Ishikawa (cell line): ENCODE results near the gene PRR14L.

ENCODE experiments used
- CEBPB ChIP-seq: IDR thresholded peaks from 2 replicates; pipeline ENCODE4 v1.6.1; 2012
- CREB1 ChIP-seq: IDR thresholded peaks from 2 replicates; pipeline ENCODE4 v1.6.1; 2012; ENCODE audit warnings: low read depth
- EGR1 ChIP-seq: IDR thresholded peaks from 2 replicates; pipeline ENCODE4 v1.6.1; 2012
- EP300 ChIP-seq: IDR thresholded peaks from 2 replicates; pipeline ENCODE4 v1.6.1; 2012; ENCODE audit warnings: borderline replicate concordance
- FOXM1 ChIP-seq: IDR thresholded peaks from 2 replicates; pipeline ENCODE4 v1.6.1; 2012; ENCODE audit warnings: low read depth, borderline replicate concordance
- NFIC ChIP-seq: IDR thresholded peaks from 2 replicates; pipeline ENCODE4 v1.6.1; 2012
- RAD21 ChIP-seq: IDR thresholded peaks from 2 replicates; pipeline ENCODE4 v1.6.1; 2012; ENCODE audit warnings: low read depth
- TAF1 ChIP-seq: IDR thresholded peaks from 2 replicates; pipeline ENCODE4 v1.6.1; 2012; ENCODE audit warnings: low read depth, mild to moderate bottlenecking
- TCF12 ChIP-seq: IDR thresholded peaks from 2 replicates; pipeline ENCODE4 v1.6.1; 2012; ENCODE audit warnings: low read depth
- TEAD4 ChIP-seq: IDR thresholded peaks from 2 replicates; pipeline ENCODE4 v1.6.1; 2012
- YY1 ChIP-seq: IDR thresholded peaks from 2 replicates; pipeline ENCODE4 v1.6.1; 2012; ENCODE audit warnings: low read depth
- ZBTB7A ChIP-seq: IDR thresholded peaks from 2 replicates; pipeline ENCODE4 v1.6.1; 2012; ENCODE audit warnings: low read depth
- TF ChIP-seq, protein P1 (sequence below): IDR thresholded peaks from 2 replicates; pipeline ENCODE4 v1.6.1; 2012; ENCODE audit warnings: low read depth, mild to moderate bottlenecking
- TF ChIP-seq, protein P2 (sequence below): IDR thresholded peaks from 2 replicates; pipeline ENCODE4 v1.6.1; 2012
- TF ChIP-seq, protein P3 (sequence below): IDR thresholded peaks from 2 replicates; pipeline ENCODE4 v1.6.1; 2012

PRR14L gene

DNA sequence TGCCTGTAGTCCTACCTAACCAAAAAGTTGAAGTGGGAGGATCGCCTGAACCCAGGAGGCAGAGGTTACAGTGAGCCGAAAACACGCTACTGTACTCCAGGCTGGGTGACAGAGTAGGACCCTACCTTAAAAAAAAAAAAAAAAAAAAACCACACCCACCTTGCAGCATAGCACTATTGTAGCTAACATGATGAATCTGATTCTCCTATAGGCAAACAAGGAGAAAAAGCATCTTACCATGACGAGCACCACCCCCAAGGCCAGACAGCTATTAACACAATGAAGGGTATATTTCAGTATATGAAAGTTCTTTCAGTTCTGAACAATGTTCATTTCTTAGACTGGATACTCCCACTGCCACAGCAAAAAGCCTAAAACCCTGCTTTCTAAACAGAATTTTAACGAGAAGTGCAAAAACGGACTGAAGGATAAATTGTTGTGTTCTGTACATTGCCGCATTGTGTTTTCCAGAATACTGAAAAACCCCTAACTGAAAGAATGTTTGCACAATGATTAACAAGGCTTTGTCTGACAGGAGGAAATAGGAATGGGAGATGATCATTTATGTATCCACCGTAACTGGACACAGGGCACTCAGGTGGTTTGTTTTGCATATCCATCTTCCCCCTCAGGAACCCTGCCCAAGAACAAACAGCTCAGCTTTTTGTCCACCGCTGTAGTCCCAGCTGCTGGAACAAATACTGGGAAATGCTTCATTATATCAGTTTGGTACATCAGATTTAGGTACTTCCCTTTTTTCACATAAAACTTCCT lies 96.8 kb downstream of the PRR14L start:
- TF ChIP-seq EP300: no peak
- no peak for TF ChIP-seq EGR1

DNA sequence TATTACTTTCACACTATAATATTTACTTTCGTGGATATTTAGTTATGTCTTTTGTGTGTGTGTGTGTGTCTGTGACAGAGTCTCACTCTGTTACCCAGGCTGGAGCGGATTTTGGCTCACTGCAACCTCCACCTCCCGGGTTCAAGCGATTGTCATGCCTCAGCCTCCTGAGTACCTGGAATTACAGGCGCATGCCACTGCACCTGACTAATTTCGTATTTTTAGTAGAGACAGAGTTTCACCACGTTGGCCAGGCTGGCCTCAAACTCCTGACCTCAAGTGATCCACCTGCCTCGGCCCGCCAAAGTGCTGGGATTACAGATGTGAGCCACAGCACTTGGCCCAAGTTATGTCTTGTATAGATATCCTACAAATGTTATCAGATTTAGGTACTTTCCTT lies 97.8 kb downstream of the PRR14L start:
- TF ChIP-seq TEAD4 (no peak), EGR1 (no peak), ZBTB7A (no peak), TCF12 (no peak)
- TF ChIP-seq, protein P1, sequence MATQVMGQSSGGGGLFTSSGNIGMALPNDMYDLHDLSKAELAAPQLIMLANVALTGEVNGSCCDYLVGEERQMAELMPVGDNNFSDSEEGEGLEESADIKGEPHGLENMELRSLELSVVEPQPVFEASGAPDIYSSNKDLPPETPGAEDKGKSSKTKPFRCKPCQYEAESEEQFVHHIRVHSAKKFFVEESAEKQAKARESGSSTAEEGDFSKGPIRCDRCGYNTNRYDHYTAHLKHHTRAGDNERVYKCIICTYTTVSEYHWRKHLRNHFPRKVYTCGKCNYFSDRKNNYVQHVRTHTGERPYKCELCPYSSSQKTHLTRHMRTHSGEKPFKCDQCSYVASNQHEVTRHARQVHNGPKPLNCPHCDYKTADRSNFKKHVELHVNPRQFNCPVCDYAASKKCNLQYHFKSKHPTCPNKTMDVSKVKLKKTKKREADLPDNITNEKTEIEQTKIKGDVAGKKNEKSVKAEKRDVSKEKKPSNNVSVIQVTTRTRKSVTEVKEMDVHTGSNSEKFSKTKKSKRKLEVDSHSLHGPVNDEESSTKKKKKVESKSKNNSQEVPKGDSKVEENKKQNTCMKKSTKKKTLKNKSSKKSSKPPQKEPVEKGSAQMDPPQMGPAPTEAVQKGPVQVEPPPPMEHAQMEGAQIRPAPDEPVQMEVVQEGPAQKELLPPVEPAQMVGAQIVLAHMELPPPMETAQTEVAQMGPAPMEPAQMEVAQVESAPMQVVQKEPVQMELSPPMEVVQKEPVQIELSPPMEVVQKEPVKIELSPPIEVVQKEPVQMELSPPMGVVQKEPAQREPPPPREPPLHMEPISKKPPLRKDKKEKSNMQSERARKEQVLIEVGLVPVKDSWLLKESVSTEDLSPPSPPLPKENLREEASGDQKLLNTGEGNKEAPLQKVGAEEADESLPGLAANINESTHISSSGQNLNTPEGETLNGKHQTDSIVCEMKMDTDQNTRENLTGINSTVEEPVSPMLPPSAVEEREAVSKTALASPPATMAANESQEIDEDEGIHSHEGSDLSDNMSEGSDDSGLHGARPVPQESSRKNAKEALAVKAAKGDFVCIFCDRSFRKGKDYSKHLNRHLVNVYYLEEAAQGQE: no peak

DNA sequence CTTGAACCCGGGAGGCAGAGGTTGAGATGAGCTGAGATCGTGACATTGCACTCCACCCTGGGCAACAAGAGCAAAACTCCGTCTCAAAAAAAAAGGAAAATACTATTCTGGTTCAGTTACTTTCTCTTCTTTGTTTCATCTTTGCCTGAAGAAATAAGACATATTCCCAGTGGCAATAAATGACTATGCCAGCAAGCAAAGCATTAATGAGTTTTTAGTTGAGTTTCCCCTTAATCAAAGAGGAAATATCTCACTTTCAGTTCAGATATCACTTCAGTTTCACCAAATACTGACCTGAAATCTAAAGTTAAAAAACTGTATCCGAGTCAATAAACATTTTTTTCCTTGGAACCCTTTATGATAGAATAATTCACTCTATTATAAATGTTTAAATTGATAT lies 98.3 kb downstream of the PRR14L start:
- TF ChIP-seq ZBTB7A (no peak), EP300 (no peak), YY1 (no peak), CREB1 (no peak), TCF12 (no peak)
- TF ChIP-seq, protein P2, sequence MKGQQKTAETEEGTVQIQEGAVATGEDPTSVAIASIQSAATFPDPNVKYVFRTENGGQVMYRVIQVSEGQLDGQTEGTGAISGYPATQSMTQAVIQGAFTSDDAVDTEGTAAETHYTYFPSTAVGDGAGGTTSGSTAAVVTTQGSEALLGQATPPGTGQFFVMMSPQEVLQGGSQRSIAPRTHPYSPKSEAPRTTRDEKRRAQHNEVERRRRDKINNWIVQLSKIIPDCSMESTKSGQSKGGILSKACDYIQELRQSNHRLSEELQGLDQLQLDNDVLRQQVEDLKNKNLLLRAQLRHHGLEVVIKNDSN: no peak

DNA sequence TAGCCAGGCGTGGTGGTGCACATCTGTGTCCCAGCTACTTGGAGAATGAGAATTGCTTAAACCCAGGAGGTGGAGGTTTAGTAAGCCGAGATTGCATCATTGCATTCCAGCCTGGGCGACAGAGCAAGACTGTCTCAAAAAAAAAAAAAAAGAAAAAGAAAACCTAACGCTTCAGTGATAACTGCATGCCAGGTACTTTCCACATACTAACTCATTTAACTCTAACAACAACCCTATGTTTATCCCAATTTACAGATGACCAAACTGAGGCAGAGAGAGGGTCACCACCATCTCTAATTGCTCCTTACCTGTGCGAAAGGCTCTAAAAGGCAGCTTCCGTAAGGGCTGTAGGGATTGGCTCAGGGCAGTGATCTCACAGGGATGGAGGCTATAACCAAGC lies 99.5 kb downstream of the PRR14L start:
- TF ChIP-seq TEAD4 (peak; percentile 96), EP300 (peak; percentile 83), TAF1 (no peak), TCF12 (peak; percentile 88), NFIC (no peak), CEBPB (peak; percentile 99), EGR1 (no peak), FOXM1 (no peak; the same call in 1 of the 2 replicates), CREB1 (no peak), ZBTB7A (no peak)
- TF ChIP-seq, protein P1: no peak
- TF ChIP-seq, protein P3, sequence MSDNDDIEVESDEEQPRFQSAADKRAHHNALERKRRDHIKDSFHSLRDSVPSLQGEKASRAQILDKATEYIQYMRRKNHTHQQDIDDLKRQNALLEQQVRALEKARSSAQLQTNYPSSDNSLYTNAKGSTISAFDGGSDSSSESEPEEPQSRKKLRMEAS: peak; percentile 36; the same call in 1 of the 2 replicates

DNA sequence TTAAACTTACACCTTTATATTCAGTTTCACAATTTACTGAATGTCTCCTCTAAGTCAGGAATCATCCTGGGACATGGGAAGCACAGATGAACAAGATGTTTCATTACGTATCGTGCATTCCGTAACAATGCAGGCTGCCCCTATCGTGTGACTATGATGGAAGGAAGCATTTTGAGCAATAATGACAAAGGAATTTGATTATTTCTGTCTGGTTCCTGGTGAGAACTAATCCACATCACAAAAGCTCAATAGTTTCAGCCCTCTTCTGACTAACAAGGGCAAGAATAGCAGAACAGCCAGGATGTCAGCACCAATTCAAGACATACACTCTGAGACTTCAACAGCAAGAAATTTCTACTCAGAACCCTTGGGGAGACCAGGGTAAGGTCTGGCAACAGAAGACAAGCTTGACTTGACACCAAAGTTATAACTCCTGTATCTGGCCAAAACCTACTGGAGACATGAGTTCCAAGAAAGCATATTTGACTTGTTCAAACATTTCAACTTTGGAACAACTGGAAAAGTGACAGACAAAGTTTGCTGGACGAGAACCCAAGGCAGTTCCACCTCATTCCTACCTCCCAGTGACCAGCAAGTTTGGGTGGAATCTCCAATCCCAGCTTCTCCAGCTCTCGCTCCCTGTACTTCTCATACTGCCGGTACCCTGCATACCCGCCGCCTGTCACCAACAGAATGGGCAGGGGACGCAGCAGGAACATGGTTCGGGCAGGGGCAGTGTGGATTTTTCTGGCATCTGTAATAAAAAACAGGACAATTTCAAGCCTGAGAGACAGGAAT lies 102.2 kb downstream of the PRR14L start:
- TF ChIP-seq TEAD4 (no peak), EP300 (no peak), RAD21 (no peak), ZBTB7A (no peak), YY1 (no peak), CREB1 (no peak), NFIC (no peak), CEBPB (no peak), FOXM1 (no peak), TCF12 (no peak), TAF1 (no peak), EGR1 (no peak)
- TF ChIP-seq, protein P2: no peak
- TF ChIP-seq, protein P3: no peak
- TF ChIP-seq, protein P1: no peak
